Gastrocnemius medialis (tissue), 4 donors: ENCODE results near the gene ADAMTS18.

ENCODE experiments used
- CTCF ChIP-seq, 5 experiments: fragments of 450-650 bp in 3 of 5; fragments of 200-600 bp in 2 of 5; sonication (generic) in 2 of 5; IDR thresholded peaks in 4 of 5; conservative IDR thresholded peaks in 1 of 5; 1 replicate in 4 of 5; 2 replicates in 1 of 5; pipeline ENCODE4 v1.5.1; 2016 to 2019; ENCODE audit warnings: antibody characterized with exemption in 5 of 5, mild to moderate bottlenecking in 3 of 5, moderate library complexity in 3 of 5
- POLR2A ChIP-seq, 2 donors: fragments of 450-650 bp; IDR thresholded peaks; one replicate each; pipeline ENCODE4 v1.6.1; 2017; ENCODE audit warnings: antibody characterized with exemption in 2 of 2, mild to moderate bottlenecking in 2 of 2, moderate library complexity in 2 of 2

GRCh38 chr16:77470851-77471250 lies 36.0 kb upstream of the ADAMTS18 start:
- TF ChIP-seq POLR2A (IDR thresholded peaks at IDR 0.05) (no peak), CTCF (IDR thresholded peaks at IDR 0.05 in 4 of 5, conservative IDR thresholded peaks at IDR 0.05 in 1 of 5) (no peak)
